Left lung (tissue), 14 donors: ENCODE data around the gene ERBB3. TPM values are rescaled to one million over a fixed set of nuclear protein-coding genes. Genes with fewer than 3 reads are reported as not detected.

Experiments
- ATAC-seq: fragments of 200-7000 bp; cut with Tn5 transposase; one replicate; pipeline ENCODE4 v1.9.1; 2020; ENCODE audit warnings: moderate library complexity
- DNase-seq, 4 donors: peaks; one replicate each; pipeline ENCODE4 v3.0.0-alpha.2; 2013 to 2020
- H3K27ac ChIP-seq, 2 donors: fragments of 200-600 bp; sonication (generic) in 1 of 2; one replicate each; pipeline versions ENCODE4 v1.5.0 to v1.8.0; 2020 to 2021
- H3K27me3 ChIP-seq, 2 donors: fragments of 200-600 bp; sonication (generic) in 1 of 2; one replicate each; pipeline versions ENCODE4 v1.5.0 to v1.8.0; 2020 to 2021
- H3K36me3 ChIP-seq, 2 donors: fragments of 200-600 bp; sonication (generic) in 1 of 2; one replicate each; pipeline versions ENCODE4 v1.5.0 to v1.8.0; 2020 to 2021
- H3K4me1 ChIP-seq, 2 donors: fragments of 200-600 bp; one replicate each; pipeline ENCODE4 v1.8.0; 2021
- H3K4me3 ChIP-seq, 2 donors: fragments of 200-600 bp; sonication (generic) in 1 of 2; one replicate each; pipeline versions ENCODE4 v1.5.0 to v1.8.0; 2020 to 2021; ENCODE audit warnings: mild to moderate bottlenecking in 1 of 2
- H3K9me3 ChIP-seq, 2 donors: fragments of 200-600 bp; sonication (generic) in 1 of 2; one replicate each; pipeline versions ENCODE4 v1.5.0 to v1.8.0; 2020 to 2021
- intact Hi-C, 2 donors: fragments of 100-400 bp; cut with DNase I; formaldehyde crosslinking; loops; one replicate each; pipeline versions ENCODE4 v1.11.2 to v1.14.2; 2022
- long read RNA-seq, 12 donors: library from polyadenylated mRNA in 2 of 12; unstranded in 2 of 12; transcript quantifications; one replicate each; pipeline ENCODE4 v2.0.0 and lab custom pipeline, GENCODE V29; 2019 to 2026
- polyA plus RNA-seq, 6 donors: library from polyadenylated mRNA; unstranded; fragments of 120-200 nt; gene quantifications; one replicate each; pipeline ENCODE4 v1.2.1, GENCODE V29; 2013; ENCODE audit not compliant: insufficient read length in 6 of 6
- total RNA-seq, 2 donors: library from RNA; stranded (reverse); fragmentation: NEBNext Ultra II Directional; extraction: Animal tissue kit (Norgen Biotek cat#: 25700); gene quantifications; one replicate each; pipeline ENCODE4 v1.2.1, GENCODE V29; 2021
- TF ChIP-seq, protein P1 (sequence below), 2 donors: fragments of 200-600 bp; sonication (generic) in 1 of 2; IDR thresholded peaks; one replicate each; pipeline versions ENCODE4 v1.5.0 to v1.8.0; 2021; ENCODE audit warnings: antibody characterized with exemption in 2 of 2
- donor health status: DM: no; HTN: yes; CAD: no.
- donor health status: DM: no; HTN: no; CAD: no.

Gene ERBB3
- total RNA-seq (10 to 100 TPM; 38.6 to 88.8 TPM), polyA plus RNA-seq (10 to 100 TPM; 77.8 to 96.1 (median 82.1) TPM)
- long read RNA-seq, donor 1, full-length matches to known transcripts, result 5 of 5 reads
- long read RNA-seq, donor 1, partial matches to known transcripts, result 0 of 5 reads
- long read RNA-seq, donor 1, other reads (novel, unspliced or antisense), result 0 of 5 reads
- long read RNA-seq, donor 2, full-length matches to known transcripts, result 3 of 9 reads
- long read RNA-seq, donor 2, partial matches to known transcripts, result 6 of 9 reads
- long read RNA-seq, donor 2, other reads (novel, unspliced or antisense), result 0 of 9 reads
- long read RNA-seq, donor 3, full-length matches to known transcripts, result 1 of 1 reads
- long read RNA-seq, donor 3, partial matches to known transcripts, result 0 of 1 reads
- long read RNA-seq, donor 3, other reads (novel, unspliced or antisense), result 0 of 1 reads
- long read RNA-seq, donor 4, transcript ERBB3-202 (3 exons, 1,027 nt), result major isoform, 23 of 25 reads
- long read RNA-seq, donor 4, partial matches to known transcripts, result 0 of 25 reads
- long read RNA-seq, donor 4, other reads (novel, unspliced or antisense), result 2 of 25 reads
- long read RNA-seq, donor 5, full-length matches to known transcripts, result 6 of 6 reads
- long read RNA-seq, donor 5, partial matches to known transcripts, result 0 of 6 reads
- long read RNA-seq, donor 5, other reads (novel, unspliced or antisense), result 0 of 6 reads
- long read RNA-seq, donor 6, full-length matches to known transcripts, result 4 of 4 reads
- long read RNA-seq, donor 6, partial matches to known transcripts, result 0 of 4 reads
- long read RNA-seq, donor 6, other reads (novel, unspliced or antisense), result 0 of 4 reads
- long read RNA-seq, donor 7, full-length matches to known transcripts, result 2 of 2 reads
- long read RNA-seq, donor 7, partial matches to known transcripts, result 0 of 2 reads
- long read RNA-seq, donor 7, other reads (novel, unspliced or antisense), result 0 of 2 reads
- long read RNA-seq, donor 8, full-length matches to known transcripts, result 7 of 7 reads
- long read RNA-seq, donor 8, partial matches to known transcripts, result 0 of 7 reads
- long read RNA-seq, donor 8, other reads (novel, unspliced or antisense), result 0 of 7 reads
- long read RNA-seq, donor 9, result 0 reads
- long read RNA-seq, donor 10, transcript ERBB3-202 (3 exons, 1,027 nt), result major isoform, 6 of 6 reads
- long read RNA-seq, donor 10, partial matches to known transcripts, result 0 of 6 reads
- long read RNA-seq, donor 10, other reads (novel, unspliced or antisense), result 0 of 6 reads
- long read RNA-seq, donor 11, partial matches to known transcripts, result 0 of 3 reads
- long read RNA-seq, donor 11, other reads (novel, unspliced or antisense), result 0 of 3 reads
- long read RNA-seq, donor 12, full-length matches to known transcripts, result 4 of 22 reads
- long read RNA-seq, donor 12, partial matches to known transcripts, result 18 of 22 reads
- long read RNA-seq, donor 12, other reads (novel, unspliced or antisense), result 0 of 22 reads

DNA sequence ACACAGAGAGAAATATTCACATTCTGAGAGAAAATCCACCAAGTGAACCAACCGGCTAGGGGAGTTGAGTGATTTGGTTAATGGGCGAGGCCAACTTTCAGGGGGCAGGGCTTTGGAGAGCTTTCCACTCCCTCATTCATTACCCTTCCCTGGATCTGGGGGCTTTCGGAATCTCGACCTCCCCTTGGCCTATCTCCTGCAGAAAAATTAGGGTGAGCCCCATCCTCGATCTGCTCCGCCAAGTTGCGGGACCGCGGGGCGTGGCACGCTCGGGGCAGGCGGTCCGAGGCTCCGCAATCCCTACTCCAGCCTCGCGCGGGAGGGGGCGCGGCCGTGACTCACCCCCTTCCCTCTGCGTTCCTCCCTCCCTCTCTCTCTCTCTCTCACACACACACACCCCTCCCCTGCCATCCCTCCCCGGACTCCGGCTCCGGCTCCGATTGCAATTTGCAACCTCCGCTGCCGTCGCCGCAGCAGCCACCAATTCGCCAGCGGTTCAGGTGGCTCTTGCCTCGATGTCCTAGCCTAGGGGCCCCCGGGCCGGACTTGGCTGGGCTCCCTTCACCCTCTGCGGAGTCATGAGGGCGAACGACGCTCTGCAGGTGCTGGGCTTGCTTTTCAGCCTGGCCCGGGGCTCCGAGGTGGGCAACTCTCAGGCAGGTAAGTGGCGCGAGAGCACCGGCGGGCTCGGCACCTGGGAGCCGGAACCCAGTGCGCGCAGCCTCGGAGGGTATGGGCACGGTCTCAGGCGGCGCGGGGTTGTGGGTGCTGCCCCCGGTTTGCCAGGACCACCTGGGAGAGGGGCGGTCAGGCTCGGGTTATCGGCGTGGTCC, at the start of gene ERBB3:
Gene ERBB3 (plus strand): TSS at position 443 of the 833 bp plus-strand sequence. CDS start 136 bp downstream, at position 579.
- Histone ChIP-seq H3K9me3 (no peaks in the 10 kb centered on the region), H3K4me1 (peaks cover 0 to 25% of the 10 kb centered on the region in 2 donors), H3K36me3 (no peaks in the 10 kb centered on the region), H3K4me3 (peak within 1 kb of the TSS; percentile 41 to 55), H3K27me3 (peaks cover 0 to 44% of the 10 kb centered on the region in 2 donors), H3K27ac (peak within 1 kb of the TSS; percentile 82 to 85)
- ATAC-seq, result peak; percentile 92
- intact Hi-C loops, result no loop called here
- peak; percentile 63 to 93 (median 84) for DNase-seq
- TF ChIP-seq, protein P1, sequence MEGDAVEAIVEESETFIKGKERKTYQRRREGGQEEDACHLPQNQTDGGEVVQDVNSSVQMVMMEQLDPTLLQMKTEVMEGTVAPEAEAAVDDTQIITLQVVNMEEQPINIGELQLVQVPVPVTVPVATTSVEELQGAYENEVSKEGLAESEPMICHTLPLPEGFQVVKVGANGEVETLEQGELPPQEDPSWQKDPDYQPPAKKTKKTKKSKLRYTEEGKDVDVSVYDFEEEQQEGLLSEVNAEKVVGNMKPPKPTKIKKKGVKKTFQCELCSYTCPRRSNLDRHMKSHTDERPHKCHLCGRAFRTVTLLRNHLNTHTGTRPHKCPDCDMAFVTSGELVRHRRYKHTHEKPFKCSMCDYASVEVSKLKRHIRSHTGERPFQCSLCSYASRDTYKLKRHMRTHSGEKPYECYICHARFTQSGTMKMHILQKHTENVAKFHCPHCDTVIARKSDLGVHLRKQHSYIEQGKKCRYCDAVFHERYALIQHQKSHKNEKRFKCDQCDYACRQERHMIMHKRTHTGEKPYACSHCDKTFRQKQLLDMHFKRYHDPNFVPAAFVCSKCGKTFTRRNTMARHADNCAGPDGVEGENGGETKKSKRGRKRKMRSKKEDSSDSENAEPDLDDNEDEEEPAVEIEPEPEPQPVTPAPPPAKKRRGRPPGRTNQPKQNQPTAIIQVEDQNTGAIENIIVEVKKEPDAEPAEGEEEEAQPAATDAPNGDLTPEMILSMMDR (IDR thresholded peaks at IDR 0.05), result no peak

DNA sequence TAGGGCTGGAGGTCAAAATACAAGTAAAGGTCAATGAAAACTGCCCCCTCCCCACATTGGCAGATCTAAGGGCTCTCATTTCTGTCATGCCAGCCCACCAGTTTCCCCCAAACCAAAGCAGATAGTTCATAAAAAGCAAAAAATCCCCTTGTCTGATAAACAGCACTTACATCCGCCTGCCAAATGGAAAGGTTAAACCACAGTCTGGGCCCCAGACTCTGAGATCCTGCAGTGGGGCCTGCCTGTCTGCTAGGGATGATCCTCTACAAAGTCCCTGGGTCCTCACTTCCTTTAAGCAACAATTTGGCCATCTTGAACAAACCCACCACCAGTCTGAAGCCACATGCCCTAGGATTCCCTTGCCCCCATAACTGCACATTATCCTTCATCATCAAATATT, 48.0 kb upstream of the ERBB3 start:
- TF ChIP-seq, protein P1 (IDR thresholded peaks at IDR 0.05), result no peak
- no peak for DNase-seq
- Histone ChIP-seq H3K36me3 (peaks cover 0 to 61% of the 10 kb centered on the region in 2 donors), H3K4me3 (no peak overlapping the region), H3K27me3 (no peaks in the 10 kb centered on the region), H3K4me1 (peaks cover 4 to 8% of the 10 kb centered on the region in 2 donors), H3K27ac (no peak overlapping the region), H3K9me3 (no peaks in the 10 kb centered on the region)
- intact Hi-C loops, result no loop called here
- ATAC-seq, result no peak

DNA sequence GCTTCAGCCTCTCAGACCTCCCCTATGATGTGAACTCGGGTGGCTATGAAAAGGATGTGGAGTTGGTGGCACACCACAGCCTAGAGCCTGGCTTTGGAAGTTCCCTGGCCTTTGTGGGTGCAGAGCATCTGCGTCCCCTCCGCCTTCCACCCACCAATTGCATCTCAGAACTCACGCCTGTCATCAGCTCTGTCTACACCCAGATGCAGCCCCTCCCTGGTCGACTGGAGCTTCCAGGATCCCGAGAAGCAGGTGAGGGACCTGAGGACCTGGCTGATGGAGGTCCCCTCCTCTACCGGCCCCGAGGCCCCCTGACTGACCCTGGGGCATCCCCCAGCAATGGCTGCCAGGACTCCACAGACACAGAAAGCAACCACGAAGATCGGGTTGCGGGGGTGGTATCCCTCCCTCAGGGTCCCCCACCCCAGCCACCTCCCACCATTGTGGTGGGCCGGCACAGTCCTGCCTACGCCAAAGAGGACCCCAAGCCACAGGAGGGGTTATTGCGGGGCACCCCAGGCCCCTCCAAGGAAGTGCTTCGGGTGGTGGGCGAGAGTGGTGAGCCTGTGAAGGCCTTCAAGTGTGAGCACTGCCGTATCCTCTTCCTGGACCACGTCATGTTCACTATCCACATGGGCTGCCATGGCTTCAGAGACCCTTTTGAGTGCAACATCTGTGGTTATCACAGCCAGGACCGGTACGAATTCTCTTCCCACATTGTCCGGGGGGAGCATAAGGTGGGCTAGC, 45.2 kb upstream of the ERBB3 start:
- TF ChIP-seq, protein P1 (IDR thresholded peaks at IDR 0.05), result no peak
- no peaks in the 10 kb centered on the region for H3K4me1 ChIP-seq
- no peak overlapping the region for H3K4me3 ChIP-seq
- intact Hi-C loops, result loop anchor here in 1 of 2 donors (5.0 kb wide), 1 partner anchor 42 kb away; no protein-coding TSS in a partner anchor
- peaks cover 0 to 48% of the 10 kb centered on the region in 2 donors for H3K36me3 ChIP-seq
- H3K27ac ChIP-seq, result no peak overlapping the region
- DNase-seq (no peak), ATAC-seq (no peak)
- H3K9me3 ChIP-seq, result no peaks in the 10 kb centered on the region
- H3K27me3 ChIP-seq, result no peaks in the 10 kb centered on the region

DNA sequence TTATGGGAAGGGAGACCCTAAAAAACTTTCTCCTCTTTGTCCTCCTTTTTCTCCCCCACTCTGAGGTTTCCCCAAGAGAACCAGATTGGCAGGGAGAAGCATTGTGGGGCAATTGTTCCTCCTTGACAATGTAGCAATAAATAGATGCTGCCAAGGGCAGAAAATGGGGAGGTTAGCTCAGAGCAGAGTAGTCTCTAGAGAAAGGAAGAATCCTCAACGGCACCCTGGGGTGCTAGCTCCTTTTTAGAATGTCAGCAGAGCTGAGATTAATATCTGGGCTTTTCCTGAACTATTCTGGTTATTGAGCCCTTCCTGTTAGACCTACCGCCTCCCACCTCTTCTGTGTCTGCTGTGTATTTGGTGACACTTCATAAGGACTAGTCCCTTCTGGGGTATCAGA, 42.8 kb upstream of the ERBB3 start:
- no peak overlapping the region for H3K4me3 ChIP-seq
- DNase-seq, result no peak
- TF ChIP-seq, protein P1 (IDR thresholded peaks at IDR 0.05), result no peak
- H3K36me3 ChIP-seq, result peaks cover 0 to 45% of the 10 kb centered on the region in 2 donors
- no peaks in the 10 kb centered on the region for H3K27me3 ChIP-seq
- H3K27ac ChIP-seq, result no peak overlapping the region
- H3K4me1 ChIP-seq, result peaks cover 6 to 10% of the 10 kb centered on the region in 2 donors
- intact Hi-C loops, result loop anchor here in 1 of 2 donors (5.0 kb wide), 1 partner anchor 45 kb away; no protein-coding TSS in a partner anchor
- no peak for ATAC-seq
- no peaks in the 10 kb centered on the region for H3K9me3 ChIP-seq
